HepG2 (cell line): Measurements from ENCODE around the gene PRDX2. TPM values are rescaled to one million over a fixed set of nuclear protein-coding genes. Genes with fewer than 3 reads are reported as not detected.

Source experiments
- CBX5 ChIP-seq: sonication (generic); formaldehyde crosslinking; IDR thresholded peaks from 2 replicates; pipeline ENCODE4 v1.4.0; 2020; ENCODE audit warnings: missing genetic modification reagents, borderline replicate concordance
- SALL2 ChIP-seq: sonication (generic); formaldehyde crosslinking; IDR thresholded peaks from 2 replicates; pipeline ENCODE4 v1.8.1; 2023; ENCODE audit warnings: mild to moderate bottlenecking, missing genetic modification reagents, inconsistent platforms
- ZBTB20 ChIP-seq: sonication (generic); formaldehyde crosslinking; IDR thresholded peaks from 2 replicates; pipeline ENCODE4 v1.8.1; 2023; ENCODE audit warnings: missing genetic modification reagents, low read depth, mild to moderate bottlenecking, borderline replicate concordance
- ZFAT ChIP-seq: sonication (generic); formaldehyde crosslinking; conservative IDR thresholded peaks from 2 replicates; pipeline ENCODE4 v1.8.1; 2023; ENCODE audit warnings: missing genetic modification reagents, inconsistent platforms
- ZFP36L1 ChIP-seq: sonication (generic); formaldehyde crosslinking; IDR thresholded peaks from 2 replicates; pipeline ENCODE4 v1.8.0; 2022; ENCODE audit warnings: mild to moderate bottlenecking, missing genetic modification reagents, moderate library complexity
- ZNF121 ChIP-seq: sonication (generic); formaldehyde crosslinking; IDR thresholded peaks from 2 replicates; pipeline ENCODE4 v1.5.0; 2020; ENCODE audit warnings: mild to moderate bottlenecking, missing genetic modification reagents
- ZNF124 ChIP-seq: sonication (generic); formaldehyde crosslinking; IDR thresholded peaks from 2 replicates; pipeline ENCODE4 v1.4.0; 2020; ENCODE audit warnings: missing genetic modification reagents
- ZNF205 ChIP-seq: IDR thresholded peaks from 2 replicates; pipeline ENCODE4 v1.6.1; 2018; ENCODE audit warnings: missing biosample characterization, missing genetic modification reagents
- ZNF543 ChIP-seq: sonication (generic); formaldehyde crosslinking; IDR thresholded peaks from 2 replicates; pipeline ENCODE4 v1.4.0; 2020; ENCODE audit warnings: mild to moderate bottlenecking, missing genetic modification reagents
- ZNF567 ChIP-seq: sonication (generic); formaldehyde crosslinking; IDR thresholded peaks from 2 replicates; pipeline ENCODE4 v1.8.1; 2023; ENCODE audit warnings: mild to moderate bottlenecking, missing genetic modification reagents, borderline replicate concordance
- polyA plus RNA-seq, 8 experiments: library from polyadenylated mRNA; depleted of rRNA in 3 of 8; stranded (reverse) in 7 of 8; unstranded in 1 of 8; fragments of >200 nt; fragmentation: Illumina TruSeq in 4 of 8; extraction: Trizol in 4 of 8; gene quantifications; 2 replicates each; pipeline versions ENCODE4 v1.2.1 to v1.2.3, GENCODE V29; 2011 to 2016; ENCODE audit warnings: low read depth in 4 of 8, missing spikeins in 1 of 8, mixed read lengths in 1 of 8; ENCODE audit not compliant: insufficient read depth in 1 of 8
- total RNA-seq, 5 experiments: library from RNA; depleted of rRNA; stranded (reverse); fragments of >200 nt; fragmentation: Illumina TruSeq; extraction: Trizol; gene quantifications; 2 replicates each; pipeline ENCODE4 v1.2.3, GENCODE V29; 2016; ENCODE audit warnings: low read depth in 1 of 5
- TF ChIP-seq, protein P1 (sequence below): sonication (generic); formaldehyde crosslinking; IDR thresholded peaks from 2 replicates; pipeline ENCODE4 v1.4.0; 2020; ENCODE audit warnings: mild to moderate bottlenecking, missing genetic modification reagents, borderline replicate concordance
- TF ChIP-seq, protein P2 (sequence below): sonication (generic); formaldehyde crosslinking; IDR thresholded peaks from 2 replicates; pipeline ENCODE4 v1.9.0; 2021; ENCODE audit warnings: missing genetic modification reagents, borderline replicate concordance
- TF ChIP-seq, protein P3 (sequence below): sonication (generic); formaldehyde crosslinking; IDR thresholded peaks from 2 replicates; pipeline ENCODE4 v1.5.0; 2020; ENCODE audit warnings: missing genetic modification reagents
- TF ChIP-seq, protein P4 (sequence below): sonication (generic); formaldehyde crosslinking; IDR thresholded peaks from 2 replicates; pipeline ENCODE4; 2020; ENCODE audit warnings: missing genetic modification reagents, mild to moderate bottlenecking, borderline replicate concordance
- TF ChIP-seq, protein P5 (sequence below): sonication (generic); formaldehyde crosslinking; IDR thresholded peaks from 2 replicates; pipeline ENCODE4 v1.4.0; 2020; ENCODE audit warnings: missing genetic modification reagents, mild to moderate bottlenecking, borderline replicate concordance
- TF ChIP-seq, protein P6 (sequence below): sonication (generic); formaldehyde crosslinking; conservative IDR thresholded peaks from 2 replicates; pipeline ENCODE4 v1.5.0; 2020; ENCODE audit warnings: missing genetic modification reagents

The PRDX2 gene
- total and polyA plus RNA-seq, 2 of the 13 experiments (the other 11 are each of a cell fraction or from before 2014, with no cell fraction given), result 218 to 381 TPM

DNA sequence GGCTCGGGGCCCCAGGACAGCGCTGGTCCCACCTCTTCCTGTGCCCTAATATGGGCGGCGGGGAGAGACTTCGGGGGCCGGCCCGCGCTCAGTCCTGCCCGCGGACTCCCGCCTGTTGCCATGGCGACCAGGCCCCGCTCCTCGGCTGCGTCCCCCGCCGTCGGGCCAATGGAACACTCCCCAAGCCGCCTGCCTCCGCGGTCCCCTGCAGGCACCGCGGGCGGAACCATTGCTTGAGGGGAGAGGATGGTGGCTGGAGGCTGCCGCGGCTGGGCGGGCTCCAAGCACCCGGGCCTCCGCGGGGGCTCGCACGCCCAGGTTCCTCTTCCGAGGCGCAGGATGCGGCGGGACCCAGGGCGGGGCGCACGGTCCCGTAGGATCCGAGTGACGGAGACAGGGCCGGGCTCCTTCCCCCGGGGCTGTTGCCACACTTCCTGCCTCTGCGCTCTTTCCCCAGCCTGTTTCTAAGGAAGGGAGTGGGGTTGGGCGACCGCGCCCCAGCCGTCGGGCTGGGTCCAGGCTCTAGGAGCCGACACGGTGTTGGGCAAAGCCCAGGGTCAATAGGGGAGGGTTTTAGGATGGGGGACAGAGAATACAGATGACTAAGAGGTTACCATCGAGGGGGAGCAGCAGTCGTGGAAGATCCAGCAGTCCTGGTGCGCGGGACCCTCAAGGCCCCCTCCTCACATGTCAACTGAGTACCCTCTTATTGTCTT lies 11.5 kb downstream of the PRDX2 start (continued):
- TF ChIP-seq, protein P1, sequence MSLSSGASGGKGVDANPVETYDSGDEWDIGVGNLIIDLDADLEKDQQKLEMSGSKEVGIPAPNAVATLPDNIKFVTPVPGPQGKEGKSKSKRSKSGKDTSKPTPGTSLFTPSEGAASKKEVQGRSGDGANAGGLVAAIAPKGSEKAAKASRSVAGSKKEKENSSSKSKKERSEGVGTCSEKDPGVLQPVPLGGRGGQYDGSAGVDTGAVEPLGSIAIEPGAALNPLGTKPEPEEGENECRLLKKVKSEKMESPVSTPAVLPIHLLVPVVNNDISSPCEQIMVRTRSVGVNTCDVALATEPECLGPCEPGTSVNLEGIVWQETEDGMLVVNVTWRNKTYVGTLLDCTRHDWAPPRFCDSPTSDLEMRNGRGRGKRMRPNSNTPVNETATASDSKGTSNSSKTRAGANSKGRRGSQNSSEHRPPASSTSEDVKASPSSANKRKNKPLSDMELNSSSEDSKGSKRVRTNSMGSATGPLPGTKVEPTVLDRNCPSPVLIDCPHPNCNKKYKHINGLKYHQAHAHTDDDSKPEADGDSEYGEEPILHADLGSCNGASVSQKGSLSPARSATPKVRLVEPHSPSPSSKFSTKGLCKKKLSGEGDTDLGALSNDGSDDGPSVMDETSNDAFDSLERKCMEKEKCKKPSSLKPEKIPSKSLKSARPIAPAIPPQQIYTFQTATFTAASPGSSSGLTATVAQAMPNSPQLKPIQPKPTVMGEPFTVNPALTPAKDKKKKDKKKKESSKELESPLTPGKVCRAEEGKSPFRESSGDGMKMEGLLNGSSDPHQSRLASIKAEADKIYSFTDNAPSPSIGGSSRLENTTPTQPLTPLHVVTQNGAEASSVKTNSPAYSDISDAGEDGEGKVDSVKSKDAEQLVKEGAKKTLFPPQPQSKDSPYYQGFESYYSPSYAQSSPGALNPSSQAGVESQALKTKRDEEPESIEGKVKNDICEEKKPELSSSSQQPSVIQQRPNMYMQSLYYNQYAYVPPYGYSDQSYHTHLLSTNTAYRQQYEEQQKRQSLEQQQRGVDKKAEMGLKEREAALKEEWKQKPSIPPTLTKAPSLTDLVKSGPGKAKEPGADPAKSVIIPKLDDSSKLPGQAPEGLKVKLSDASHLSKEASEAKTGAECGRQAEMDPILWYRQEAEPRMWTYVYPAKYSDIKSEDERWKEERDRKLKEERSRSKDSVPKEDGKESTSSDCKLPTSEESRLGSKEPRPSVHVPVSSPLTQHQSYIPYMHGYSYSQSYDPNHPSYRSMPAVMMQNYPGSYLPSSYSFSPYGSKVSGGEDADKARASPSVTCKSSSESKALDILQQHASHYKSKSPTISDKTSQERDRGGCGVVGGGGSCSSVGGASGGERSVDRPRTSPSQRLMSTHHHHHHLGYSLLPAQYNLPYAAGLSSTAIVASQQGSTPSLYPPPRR (CRISPR knock-in tag), result no peak
- TF ChIP-seq ZFP36L1 (CRISPR knock-in tag) (no peak), ZBTB20 (CRISPR knock-in tag) (no peak), ZNF543 (no peak; the same call in 1 of the 2 replicates), CBX5 (CRISPR knock-in tag) (no peak), ZNF205 (peak; percentile 32; the same call in 1 of the 2 replicates), SALL2 (no peak), ZNF567 (no peak), ZNF124 (no peak), ZNF121 (CRISPR knock-in tag) (no peak), ZFAT (CRISPR knock-in tag) (no peak)
- TF ChIP-seq, protein P2, sequence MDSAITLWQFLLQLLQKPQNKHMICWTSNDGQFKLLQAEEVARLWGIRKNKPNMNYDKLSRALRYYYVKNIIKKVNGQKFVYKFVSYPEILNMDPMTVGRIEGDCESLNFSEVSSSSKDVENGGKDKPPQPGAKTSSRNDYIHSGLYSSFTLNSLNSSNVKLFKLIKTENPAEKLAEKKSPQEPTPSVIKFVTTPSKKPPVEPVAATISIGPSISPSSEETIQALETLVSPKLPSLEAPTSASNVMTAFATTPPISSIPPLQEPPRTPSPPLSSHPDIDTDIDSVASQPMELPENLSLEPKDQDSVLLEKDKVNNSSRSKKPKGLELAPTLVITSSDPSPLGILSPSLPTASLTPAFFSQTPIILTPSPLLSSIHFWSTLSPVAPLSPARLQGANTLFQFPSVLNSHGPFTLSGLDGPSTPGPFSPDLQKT (CRISPR knock-in tag), result peak; percentile 89; the same call in 1 of the 2 replicates
- TF ChIP-seq, protein P3, sequence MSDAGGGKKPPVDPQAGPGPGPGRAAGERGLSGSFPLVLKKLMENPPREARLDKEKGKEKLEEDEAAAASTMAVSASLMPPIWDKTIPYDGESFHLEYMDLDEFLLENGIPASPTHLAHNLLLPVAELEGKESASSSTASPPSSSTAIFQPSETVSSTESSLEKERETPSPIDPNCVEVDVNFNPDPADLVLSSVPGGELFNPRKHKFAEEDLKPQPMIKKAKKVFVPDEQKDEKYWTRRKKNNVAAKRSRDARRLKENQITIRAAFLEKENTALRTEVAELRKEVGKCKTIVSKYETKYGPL (CRISPR knock-in tag), result no peak
- TF ChIP-seq, protein P4, sequence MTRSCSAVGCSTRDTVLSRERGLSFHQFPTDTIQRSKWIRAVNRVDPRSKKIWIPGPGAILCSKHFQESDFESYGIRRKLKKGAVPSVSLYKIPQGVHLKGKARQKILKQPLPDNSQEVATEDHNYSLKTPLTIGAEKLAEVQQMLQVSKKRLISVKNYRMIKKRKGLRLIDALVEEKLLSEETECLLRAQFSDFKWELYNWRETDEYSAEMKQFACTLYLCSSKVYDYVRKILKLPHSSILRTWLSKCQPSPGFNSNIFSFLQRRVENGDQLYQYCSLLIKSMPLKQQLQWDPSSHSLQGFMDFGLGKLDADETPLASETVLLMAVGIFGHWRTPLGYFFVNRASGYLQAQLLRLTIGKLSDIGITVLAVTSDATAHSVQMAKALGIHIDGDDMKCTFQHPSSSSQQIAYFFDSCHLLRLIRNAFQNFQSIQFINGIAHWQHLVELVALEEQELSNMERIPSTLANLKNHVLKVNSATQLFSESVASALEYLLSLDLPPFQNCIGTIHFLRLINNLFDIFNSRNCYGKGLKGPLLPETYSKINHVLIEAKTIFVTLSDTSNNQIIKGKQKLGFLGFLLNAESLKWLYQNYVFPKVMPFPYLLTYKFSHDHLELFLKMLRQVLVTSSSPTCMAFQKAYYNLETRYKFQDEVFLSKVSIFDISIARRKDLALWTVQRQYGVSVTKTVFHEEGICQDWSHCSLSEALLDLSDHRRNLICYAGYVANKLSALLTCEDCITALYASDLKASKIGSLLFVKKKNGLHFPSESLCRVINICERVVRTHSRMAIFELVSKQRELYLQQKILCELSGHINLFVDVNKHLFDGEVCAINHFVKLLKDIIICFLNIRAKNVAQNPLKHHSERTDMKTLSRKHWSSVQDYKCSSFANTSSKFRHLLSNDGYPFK, result no peak
- TF ChIP-seq, protein P5, sequence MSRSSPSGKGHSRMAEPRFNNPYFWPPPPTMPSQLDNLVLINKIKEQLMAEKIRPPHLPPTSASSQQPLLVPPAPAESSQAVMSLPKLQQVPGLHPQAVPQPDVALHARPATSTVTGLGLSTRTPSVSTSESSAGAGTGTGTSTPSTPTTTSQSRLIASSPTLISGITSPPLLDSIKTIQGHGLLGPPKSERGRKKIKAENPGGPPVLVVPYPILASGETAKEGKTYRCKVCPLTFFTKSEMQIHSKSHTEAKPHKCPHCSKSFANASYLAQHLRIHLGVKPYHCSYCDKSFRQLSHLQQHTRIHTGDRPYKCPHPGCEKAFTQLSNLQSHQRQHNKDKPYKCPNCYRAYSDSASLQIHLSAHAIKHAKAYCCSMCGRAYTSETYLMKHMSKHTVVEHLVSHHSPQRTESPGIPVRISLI (CRISPR knock-in tag), result no peak
- TF ChIP-seq, protein P6, sequence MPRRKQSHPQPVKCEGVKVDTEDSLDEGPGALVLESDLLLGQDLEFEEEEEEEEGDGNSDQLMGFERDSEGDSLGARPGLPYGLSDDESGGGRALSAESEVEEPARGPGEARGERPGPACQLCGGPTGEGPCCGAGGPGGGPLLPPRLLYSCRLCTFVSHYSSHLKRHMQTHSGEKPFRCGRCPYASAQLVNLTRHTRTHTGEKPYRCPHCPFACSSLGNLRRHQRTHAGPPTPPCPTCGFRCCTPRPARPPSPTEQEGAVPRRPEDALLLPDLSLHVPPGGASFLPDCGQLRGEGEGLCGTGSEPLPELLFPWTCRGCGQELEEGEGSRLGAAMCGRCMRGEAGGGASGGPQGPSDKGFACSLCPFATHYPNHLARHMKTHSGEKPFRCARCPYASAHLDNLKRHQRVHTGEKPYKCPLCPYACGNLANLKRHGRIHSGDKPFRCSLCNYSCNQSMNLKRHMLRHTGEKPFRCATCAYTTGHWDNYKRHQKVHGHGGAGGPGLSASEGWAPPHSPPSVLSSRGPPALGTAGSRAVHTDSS, result no peak
